ENCODE results near the gene GUCY1A1. TPM values are rescaled to one million over a fixed set of nuclear protein-coding genes. Genes with fewer than 3 reads are reported as not detected.

The GUCY1A1 gene
- total and polyA plus RNA-seq, 2 donors from 2014 or later = 6.9 to 64.6 TPM

DNA sequence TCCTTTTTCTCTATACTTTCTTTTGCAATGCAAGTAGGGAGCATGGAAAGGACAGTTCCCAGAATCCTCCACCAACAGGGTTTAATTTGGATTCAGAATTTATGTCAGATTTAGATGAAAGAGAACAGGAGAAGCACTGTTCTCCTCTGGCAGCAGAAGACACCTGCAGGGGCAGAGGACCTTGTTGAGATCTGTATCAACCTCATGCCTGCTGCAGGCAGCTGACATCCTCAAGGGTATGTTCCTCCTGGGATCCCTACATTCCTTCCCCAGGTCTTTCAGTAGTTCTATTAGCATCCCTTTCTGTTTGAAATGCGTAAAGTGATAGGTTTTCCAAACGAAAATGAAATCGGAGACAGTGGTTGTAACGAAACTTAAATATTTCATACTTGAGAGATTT is 10.6 kb upstream of the GUCY1A1 start:
- DNase-seq = no peak
- intact Hi-C loops (cut with DNase I) = no loop called here
- H3K9me3 ChIP-seq (ENCODE audit: control insufficient read depth in 2 of 3, insufficient read depth in 1 of 3, low read length in 3 of 3) = no peaks in the 10 kb centered on the region
- H3K27me3 ChIP-seq (ENCODE audit: control insufficient read depth, insufficient read depth, low read length) = no peaks in the 10 kb centered on the region
- TF ChIP-seq, protein P1, sequence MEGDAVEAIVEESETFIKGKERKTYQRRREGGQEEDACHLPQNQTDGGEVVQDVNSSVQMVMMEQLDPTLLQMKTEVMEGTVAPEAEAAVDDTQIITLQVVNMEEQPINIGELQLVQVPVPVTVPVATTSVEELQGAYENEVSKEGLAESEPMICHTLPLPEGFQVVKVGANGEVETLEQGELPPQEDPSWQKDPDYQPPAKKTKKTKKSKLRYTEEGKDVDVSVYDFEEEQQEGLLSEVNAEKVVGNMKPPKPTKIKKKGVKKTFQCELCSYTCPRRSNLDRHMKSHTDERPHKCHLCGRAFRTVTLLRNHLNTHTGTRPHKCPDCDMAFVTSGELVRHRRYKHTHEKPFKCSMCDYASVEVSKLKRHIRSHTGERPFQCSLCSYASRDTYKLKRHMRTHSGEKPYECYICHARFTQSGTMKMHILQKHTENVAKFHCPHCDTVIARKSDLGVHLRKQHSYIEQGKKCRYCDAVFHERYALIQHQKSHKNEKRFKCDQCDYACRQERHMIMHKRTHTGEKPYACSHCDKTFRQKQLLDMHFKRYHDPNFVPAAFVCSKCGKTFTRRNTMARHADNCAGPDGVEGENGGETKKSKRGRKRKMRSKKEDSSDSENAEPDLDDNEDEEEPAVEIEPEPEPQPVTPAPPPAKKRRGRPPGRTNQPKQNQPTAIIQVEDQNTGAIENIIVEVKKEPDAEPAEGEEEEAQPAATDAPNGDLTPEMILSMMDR (IDR thresholded peaks at IDR 0.05; ENCODE audit: borderline replicate concordance, extremely low read depth, insufficient read depth) = no peak
- no peak overlapping the region for H3K27ac ChIP-seq (ENCODE audit: low read depth in 2 of 2, low read length in 2 of 2)
- no peak overlapping the region for H3K9ac ChIP-seq (ENCODE audit: low read length in 3 of 3)
- H3K4me3 ChIP-seq (ENCODE audit: low read length in 3 of 3) = no peak overlapping the region
- no peaks in the 10 kb centered on the region for H3K4me1 ChIP-seq (ENCODE audit: control insufficient read depth in 2 of 3, insufficient read depth in 2 of 3, low read depth in 1 of 3, low read length in 3 of 3)
- no peaks in the 10 kb centered on the region for H3K36me3 ChIP-seq (ENCODE audit: control insufficient read depth in 2 of 3, insufficient read depth in 3 of 3, low read length in 3 of 3)
- no peak for FAIRE-seq

DNA sequence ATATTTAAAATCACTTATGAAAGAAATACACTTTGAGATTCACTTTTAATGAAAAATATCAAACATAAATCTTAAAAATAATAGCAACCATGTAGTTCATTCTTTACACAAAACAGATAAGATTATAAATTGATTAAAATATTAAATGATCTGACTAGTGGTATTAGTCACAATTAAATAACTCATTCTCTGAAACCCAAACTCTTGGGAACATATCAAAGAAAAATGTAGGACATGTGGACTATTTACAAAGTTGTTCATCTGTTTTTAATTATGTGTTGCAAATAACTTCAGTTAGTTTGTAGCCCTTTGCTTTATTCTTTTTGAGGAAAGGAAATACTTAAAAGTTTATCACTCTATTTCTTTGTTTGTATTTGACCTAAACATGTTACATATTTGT is 9.5 kb upstream of the GUCY1A1 start:
- H3K9me3 ChIP-seq (ENCODE audit: control insufficient read depth in 2 of 3, insufficient read depth in 1 of 3, low read length in 3 of 3) = no peaks in the 10 kb centered on the region
- TF ChIP-seq, protein P1 (IDR thresholded peaks at IDR 0.05; ENCODE audit: borderline replicate concordance, extremely low read depth, insufficient read depth) = no peak
- no peak for DNase-seq
- H3K9ac ChIP-seq (ENCODE audit: low read length in 3 of 3) = no peak overlapping the region
- no peaks in the 10 kb centered on the region for H3K4me1 ChIP-seq (ENCODE audit: control insufficient read depth in 2 of 3, insufficient read depth in 2 of 3, low read depth in 1 of 3, low read length in 3 of 3)
- no peak overlapping the region for H3K27ac ChIP-seq (ENCODE audit: low read depth in 2 of 2, low read length in 2 of 2)
- no peaks in the 10 kb centered on the region for H3K27me3 ChIP-seq (ENCODE audit: control insufficient read depth, insufficient read depth, low read length)
- intact Hi-C loops (cut with DNase I) = no loop called here
- FAIRE-seq = peak; percentile 23
- H3K4me3 ChIP-seq (ENCODE audit: low read length in 3 of 3) = no peak overlapping the region
- no peaks in the 10 kb centered on the region for H3K36me3 ChIP-seq (ENCODE audit: control insufficient read depth in 2 of 3, insufficient read depth in 3 of 3, low read length in 3 of 3)

DNA sequence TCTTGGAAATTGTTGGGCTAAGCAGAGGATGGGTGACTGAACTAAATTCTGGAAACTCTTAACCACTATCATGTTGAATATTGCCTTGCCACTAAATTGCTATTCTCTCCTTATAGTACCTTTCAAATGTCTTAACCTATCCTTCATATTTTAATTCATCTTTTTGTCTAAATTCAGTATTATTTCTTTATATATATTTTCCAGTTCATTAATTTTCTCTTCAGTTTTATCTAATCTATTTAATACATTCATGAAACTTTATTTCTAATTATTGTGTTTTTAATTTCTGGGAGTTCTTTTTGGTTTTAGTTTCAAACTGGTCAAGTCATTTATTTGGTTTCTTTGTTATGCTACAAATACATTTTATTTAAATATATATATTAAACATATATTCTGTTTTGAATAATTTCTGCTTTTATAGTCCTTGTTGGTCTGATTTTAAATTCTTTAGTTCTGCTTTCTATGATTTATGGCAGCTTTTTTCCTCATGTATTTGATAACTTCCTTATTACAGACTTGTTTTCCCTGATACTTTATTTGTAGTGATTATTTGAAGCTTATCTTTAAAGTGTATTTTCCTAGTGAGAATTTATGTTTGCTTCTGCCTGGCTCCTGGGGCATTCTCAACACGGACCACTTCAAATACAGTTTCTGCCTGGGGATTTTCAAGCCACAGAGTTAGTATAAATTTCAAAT is 8.5 kb upstream of the GUCY1A1 start:
- H3K9me3 ChIP-seq (ENCODE audit: control insufficient read depth in 2 of 3, insufficient read depth in 1 of 3, low read length in 3 of 3) = no peaks in the 10 kb centered on the region
- TF ChIP-seq, protein P1 (IDR thresholded peaks at IDR 0.05; ENCODE audit: borderline replicate concordance, extremely low read depth, insufficient read depth) = no peak
- H3K9ac ChIP-seq (ENCODE audit: low read length in 3 of 3) = no peak overlapping the region
- no peaks in the 10 kb centered on the region for H3K27me3 ChIP-seq (ENCODE audit: control insufficient read depth, insufficient read depth, low read length)
- no peak for DNase-seq
- no peak overlapping the region for H3K27ac ChIP-seq (ENCODE audit: low read depth in 2 of 2, low read length in 2 of 2)
- no peak overlapping the region for H3K4me3 ChIP-seq (ENCODE audit: low read length in 3 of 3)
- no peaks in the 10 kb centered on the region for H3K36me3 ChIP-seq (ENCODE audit: control insufficient read depth in 2 of 3, insufficient read depth in 3 of 3, low read length in 3 of 3)
- H3K4me1 ChIP-seq (ENCODE audit: control insufficient read depth in 2 of 3, insufficient read depth in 2 of 3, low read depth in 1 of 3, low read length in 3 of 3) = no peaks in the 10 kb centered on the region
- FAIRE-seq = peak; percentile 52
- intact Hi-C loops (cut with DNase I) = no loop called here

DNA sequence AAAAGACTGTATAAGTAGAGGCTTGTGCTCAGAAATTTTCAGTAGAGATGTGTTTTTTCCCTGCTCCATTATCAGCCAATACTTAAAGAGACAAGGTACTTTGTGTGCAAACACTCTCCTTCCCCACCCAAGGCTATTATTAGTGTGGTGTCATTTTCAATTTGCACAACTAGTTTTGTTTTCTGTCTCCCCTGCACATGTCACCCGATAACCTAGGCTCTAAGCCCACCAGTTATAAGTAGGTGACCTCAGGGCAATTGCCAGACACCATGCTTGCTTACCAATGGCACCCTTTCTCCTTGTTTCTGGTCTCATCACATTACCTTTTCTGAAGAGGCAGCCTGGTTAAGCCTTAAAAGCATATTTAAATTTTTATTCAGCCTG is 8.0 kb upstream of the GUCY1A1 start:
- no peak overlapping the region for H3K27ac ChIP-seq (ENCODE audit: low read depth in 2 of 2, low read length in 2 of 2)
- no peaks in the 10 kb centered on the region for H3K36me3 ChIP-seq (ENCODE audit: control insufficient read depth in 2 of 3, insufficient read depth in 3 of 3, low read length in 3 of 3)
- TF ChIP-seq, protein P1 (IDR thresholded peaks at IDR 0.05; ENCODE audit: borderline replicate concordance, extremely low read depth, insufficient read depth) = no peak
- intact Hi-C loops (cut with DNase I) = no loop called here
- no peak overlapping the region for H3K4me3 ChIP-seq (ENCODE audit: low read length in 3 of 3)
- no peaks in the 10 kb centered on the region for H3K27me3 ChIP-seq (ENCODE audit: control insufficient read depth, insufficient read depth, low read length)
- DNase-seq (no peak), FAIRE-seq (no peak)
- H3K9me3 ChIP-seq (ENCODE audit: control insufficient read depth in 2 of 3, insufficient read depth in 1 of 3, low read length in 3 of 3) = no peaks in the 10 kb centered on the region
- H3K9ac ChIP-seq (ENCODE audit: low read length in 3 of 3) = no peak overlapping the region
- H3K4me1 ChIP-seq (ENCODE audit: control insufficient read depth in 2 of 3, insufficient read depth in 2 of 3, low read depth in 1 of 3, low read length in 3 of 3) = no peaks in the 10 kb centered on the region
